OCI-LY1 (cell line): Measurements from ENCODE around the gene ADRA1B.

Experiments used
- CTCF ChIP-seq: fragments of 200-600 bp; sonication (generic), shearing (Covaris generic); IDR thresholded peaks from 2 replicates; pipeline ENCODE4 v1.5.1; 2017; ENCODE audit warnings: mild to moderate bottlenecking, antibody characterized with exemption, low read length, moderate library complexity, mixed read lengths
- EZH2 ChIP-seq: fragments of 200-600 bp; sonication (generic), shearing (Covaris generic); IDR thresholded peaks from 2 replicates; pipeline ENCODE4 v1.8.0; 2017; ENCODE audit warnings: borderline replicate concordance, mixed run types, mild to moderate bottlenecking, antibody characterized with exemption, low read length, moderate library complexity, mixed read lengths

DNA sequence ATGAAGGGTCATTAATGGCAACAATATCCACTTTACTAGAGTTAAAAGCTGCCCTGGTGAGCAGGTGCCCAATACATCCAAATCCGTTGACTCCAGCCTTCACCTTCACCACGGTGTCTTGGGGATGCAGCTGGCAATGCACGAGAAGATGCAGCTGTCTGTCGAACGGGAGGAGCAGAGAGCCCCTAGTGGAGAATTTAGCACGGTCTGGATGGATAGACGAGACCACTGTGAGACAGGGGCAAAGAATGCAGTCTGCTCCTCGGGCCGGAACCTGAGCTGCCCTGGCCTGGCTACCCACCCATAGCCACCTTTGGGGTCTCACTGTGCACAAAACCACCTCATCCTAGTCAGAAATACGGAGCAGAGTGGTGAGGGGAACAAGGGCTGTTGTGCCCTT lies 35.1 kb downstream of the ADRA1B start:
- TF ChIP-seq EZH2: no peak
- peak; percentile 50 for TF ChIP-seq CTCF
